DND-41 (cell line): ENCODE results near the gene C6orf118.

Experiments
- CTCF ChIP-seq: IDR thresholded peaks from 2 replicates; pipeline ENCODE4 v1.5.1; 2012; ENCODE audit warnings: borderline replicate concordance, low read length, moderate library complexity, mild to moderate bottlenecking; ENCODE audit not compliant: poor library complexity, severe bottlenecking; ENCODE audit errors: extremely low read depth
- EZH2 ChIP-seq: IDR thresholded peaks from 3 replicates; pipeline ENCODE4 v1.6.1; 2012; ENCODE audit warnings: borderline replicate concordance, low read depth, mild to moderate bottlenecking, moderate library complexity, low read length, inconsistent platforms; ENCODE audit not compliant: severe bottlenecking

- TF ChIP-seq CTCF (no peak), EZH2 (no peak)
Measured at GRCh38 chr6:165306955-165307354, 2.5 kb downstream of the C6orf118 start.
